Neural cell (in vitro differentiated cells): ENCODE data around the gene SV2B.
A peak's percentile ranks its signal among the peaks of the same experiment; 100 is the strongest.

Experiments used
- CTCF ChIP-seq: fragments of 450-650 bp; IDR thresholded peaks from 2 replicates; pipeline ENCODE4 v1.5.1; 2014; ENCODE audit warnings: antibody characterized with exemption, mild to moderate bottlenecking, moderate library complexity; ENCODE audit not compliant: poor library complexity, severe bottlenecking
- EZH2 ChIP-seq: fragments of 200-600, 300-800 bp; shearing (Covaris generic), sonication (generic); IDR thresholded peaks from 2 replicates; pipeline ENCODE4 v1.6.1; 2014; ENCODE audit warnings: antibody characterized with exemption, low read length, borderline replicate concordance, mild to moderate bottlenecking; ENCODE audit not compliant: insufficient read depth, poor library complexity, severe bottlenecking
- MXI1 ChIP-seq: fragments of 450-650 bp; conservative IDR thresholded peaks from 2 replicates; pipeline ENCODE4 v1.6.1; 2014; ENCODE audit warnings: antibody characterized with exemption, mild to moderate bottlenecking; ENCODE audit not compliant: poor library complexity, severe bottlenecking
- POLR2AphosphoS5 ChIP-seq: IDR thresholded peaks from 2 replicates; pipeline ENCODE4 v1.6.1; 2012
- REST ChIP-seq: IDR thresholded peaks from 2 replicates; pipeline ENCODE4 v1.6.1; 2012; ENCODE audit warnings: borderline replicate concordance

- TF ChIP-seq CTCF (peak; percentile 60), POLR2AphosphoS5 (no peak), REST (no peak), EZH2 (no peak), MXI1 (no peak)
These were observed 42.2 kb downstream of the SV2B start for GRCh38 chr15:91142106-91142744.
